ENCODE data around the gene VAV3. TPM values are rescaled to one million over a fixed set of nuclear protein-coding genes. Genes with fewer than 3 reads are reported as not detected.

The VAV3 gene
- polyA plus RNA-seq, 1 of the 3 experiments (the other 2 are of a cell fraction) = not detected

GRCh38 chr1:107677697-107678096, 287.3 kb downstream of the VAV3 start:
- WGBS (ENCODE audit: low lambda C conversion rate) = 66% methylated on average over 3 of the region's 3 CpGs
- Histone ChIP-seq H3K4me2 (no peak overlapping the region), H3K79me2 (ENCODE audit: insufficient read depth) (no peaks in the 10 kb centered on the region), H3K9me3 (no peaks in the 10 kb centered on the region), H3K36me3 (replicated peaks in 1 of 2; ENCODE audit: control insufficient read depth in 1 of 2, insufficient read depth in 2 of 2, low read length in 1 of 2) (no peaks in the 10 kb centered on the region), H3K4me1 (ENCODE audit: control insufficient read depth in 1 of 2, insufficient read depth in 2 of 2, low read depth in 1 of 2, low read length in 1 of 2) (no peaks in the 10 kb centered on the region), H2AFZ (ENCODE audit: low read depth) (no peak overlapping the region), H3K27me3 (ENCODE audit: insufficient read depth) (no peaks in the 10 kb centered on the region), H3K9ac (no peak overlapping the region), H4K20me1 (ENCODE audit: insufficient read depth) (no peaks in the 10 kb centered on the region), H3K4me3 (ENCODE audit: low read depth in 2 of 2, low read length in 1 of 2) (no peak overlapping the region), H3K27ac (ENCODE audit: low read depth in 2 of 2, low read length in 1 of 2) (no peak overlapping the region), H3F3A (replicated peaks; ENCODE audit: insufficient read depth) (no peaks in the 10 kb centered on the region), H3K9me2 (no peaks in the 10 kb centered on the region)
- no peak for DNase-seq
- TF ChIP-seq REST (IDR thresholded peaks at IDR 0.05; ENCODE audit: low read depth, low read length) (no peak), CTCF (IDR thresholded peaks at IDR 0.05) (no peak), YY1 (IDR thresholded peaks at IDR 0.05; ENCODE audit: low read depth) (no peak), RCOR1 (IDR thresholded peaks at IDR 0.05; ENCODE audit: low read length) (no peak)
- POLR2A ChIA-PET = no interaction called here
- CTCF ChIA-PET = interaction anchor here (0.8 kb wide), 1 partner anchor 104 kb away, joined by 4 read pairs; no protein-coding TSS in a partner anchor

GRCh38 chr1:107674486-107674885, 290.5 kb downstream of the VAV3 start:
- no peaks in the 10 kb centered on the region for H4K20me1 ChIP-seq (ENCODE audit: insufficient read depth)
- H3K9ac ChIP-seq = no peak overlapping the region
- POLR2A ChIA-PET = no interaction called here
- no peaks in the 10 kb centered on the region for H3K9me2 ChIP-seq
- H3K27me3 ChIP-seq (ENCODE audit: insufficient read depth) = no peaks in the 10 kb centered on the region
- H3K27ac ChIP-seq (ENCODE audit: low read depth in 2 of 2, low read length in 1 of 2) = no peak overlapping the region
- TF ChIP-seq RAD21 (IDR thresholded peaks at IDR 0.05; ENCODE audit: low read length) (no peak), GATA2 (CRISPR knock-in tag; IDR thresholded peaks at IDR 0.05) (no peak), YY1 (IDR thresholded peaks at IDR 0.05; ENCODE audit: low read depth) (no peak), EZH2phosphoT487 (IDR thresholded peaks at IDR 0.05; ENCODE audit: borderline replicate concordance, low read depth) (no peak), TAF1 (IDR thresholded peaks at IDR 0.05; ENCODE audit: borderline replicate concordance, low read depth, low read length) (no peak), NFIC (IDR thresholded peaks at IDR 0.05; ENCODE audit: borderline replicate concordance) (no peak), ZBTB33 (IDR thresholded peaks at IDR 0.05; ENCODE audit: borderline replicate concordance, low read depth) (no peak), USF1 (IDR thresholded peaks at IDR 0.05; ENCODE audit: borderline replicate concordance, low read depth) (no peak), SIN3A (IDR thresholded peaks at IDR 0.05; ENCODE audit: borderline replicate concordance, low read depth, low read length) (no peak), RXRA (IDR thresholded peaks at IDR 0.05; ENCODE audit: borderline replicate concordance, low read depth) (no peak), FOXJ3 (CRISPR knock-in tag; IDR thresholded peaks at IDR 0.05) (no peak), NRF1 (IDR thresholded peaks at IDR 0.05; ENCODE audit: low read depth, low read length) (no peak), POLR2AphosphoS5 (IDR thresholded peaks at IDR 0.05; ENCODE audit: low read depth, low read length) (no peak), TCF12 (IDR thresholded peaks at IDR 0.05) (no peak), USF2 (IDR thresholded peaks at IDR 0.05; ENCODE audit: borderline replicate concordance, low read depth, low read length) (no peak), TEAD4 (IDR thresholded peaks at IDR 0.05; ENCODE audit: borderline replicate concordance, insufficient read depth) (no peak), GABPA (IDR thresholded peaks at IDR 0.05; ENCODE audit: low read depth) (no peak)
- H3K9me3 ChIP-seq = no peaks in the 10 kb centered on the region
- H3F3A ChIP-seq (replicated peaks; ENCODE audit: insufficient read depth) = no peaks in the 10 kb centered on the region
- no peaks in the 10 kb centered on the region; a peak in 1 of 4 replicates for H3K4me1 ChIP-seq (ENCODE audit: control insufficient read depth in 1 of 2, insufficient read depth in 2 of 2, low read depth in 1 of 2, low read length in 1 of 2)
- no peak overlapping the region for H2AFZ ChIP-seq (ENCODE audit: low read depth)
- H3K36me3 ChIP-seq (replicated peaks in 1 of 2; ENCODE audit: control insufficient read depth in 1 of 2, insufficient read depth in 2 of 2, low read length in 1 of 2) = no peaks in the 10 kb centered on the region
- WGBS (ENCODE audit: low lambda C conversion rate) = 27% methylated on average over 1 of the region's 1 CpG
- CTCF ChIA-PET = interaction anchor here (1.2 kb wide), 1 partner anchor 35 kb away, joined by 3 read pairs; no protein-coding TSS in a partner anchor
- no peak overlapping the region for H3K4me3 ChIP-seq (ENCODE audit: low read depth in 2 of 2, low read length in 1 of 2)
- H3K4me2 ChIP-seq = no peak overlapping the region
- H3K79me2 ChIP-seq (ENCODE audit: insufficient read depth) = no peaks in the 10 kb centered on the region
- DNase-seq = no peak
